Gastroesophageal sphincter (tissue), 3 donors: ENCODE data around the gene CADM2.

Experiments
- POLR2AphosphoS5 ChIP-seq: sonication (generic); formaldehyde crosslinking; IDR thresholded peaks from one replicate; pipeline ENCODE4 v1.6.1; 2017; ENCODE audit warnings: antibody characterized with exemption
- TF ChIP-seq, protein P1 (sequence below), 4 experiments: fragments of 200-600 bp in 2 of 4; fragments of 450-650 bp in 2 of 4; sonication (generic) in 1 of 4; IDR thresholded peaks; one replicate each; pipeline ENCODE4 v1.5.1; 2017 to 2019; ENCODE audit warnings: antibody characterized with exemption in 4 of 4, mild to moderate bottlenecking in 2 of 4, moderate library complexity in 2 of 4

- no peak for TF ChIP-seq POLR2AphosphoS5
- TF ChIP-seq, protein P1, sequence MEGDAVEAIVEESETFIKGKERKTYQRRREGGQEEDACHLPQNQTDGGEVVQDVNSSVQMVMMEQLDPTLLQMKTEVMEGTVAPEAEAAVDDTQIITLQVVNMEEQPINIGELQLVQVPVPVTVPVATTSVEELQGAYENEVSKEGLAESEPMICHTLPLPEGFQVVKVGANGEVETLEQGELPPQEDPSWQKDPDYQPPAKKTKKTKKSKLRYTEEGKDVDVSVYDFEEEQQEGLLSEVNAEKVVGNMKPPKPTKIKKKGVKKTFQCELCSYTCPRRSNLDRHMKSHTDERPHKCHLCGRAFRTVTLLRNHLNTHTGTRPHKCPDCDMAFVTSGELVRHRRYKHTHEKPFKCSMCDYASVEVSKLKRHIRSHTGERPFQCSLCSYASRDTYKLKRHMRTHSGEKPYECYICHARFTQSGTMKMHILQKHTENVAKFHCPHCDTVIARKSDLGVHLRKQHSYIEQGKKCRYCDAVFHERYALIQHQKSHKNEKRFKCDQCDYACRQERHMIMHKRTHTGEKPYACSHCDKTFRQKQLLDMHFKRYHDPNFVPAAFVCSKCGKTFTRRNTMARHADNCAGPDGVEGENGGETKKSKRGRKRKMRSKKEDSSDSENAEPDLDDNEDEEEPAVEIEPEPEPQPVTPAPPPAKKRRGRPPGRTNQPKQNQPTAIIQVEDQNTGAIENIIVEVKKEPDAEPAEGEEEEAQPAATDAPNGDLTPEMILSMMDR (IDR thresholded peaks at IDR 0.05) = no peak
Measured at GRCh38 chr3:85270488-85270887, 311.7 kb downstream of the CADM2 start.
